ENCODE measurements around the gene SGO1.
A peak's percentile ranks its signal among the peaks of the same experiment; 100 is the strongest.
"Not testable (repeated sequence)": the region's sequence is repeated elsewhere in the genome, so short reads cannot be mapped to it uniquely, and the experiment has no call there.

The SGO1 gene

DNA sequence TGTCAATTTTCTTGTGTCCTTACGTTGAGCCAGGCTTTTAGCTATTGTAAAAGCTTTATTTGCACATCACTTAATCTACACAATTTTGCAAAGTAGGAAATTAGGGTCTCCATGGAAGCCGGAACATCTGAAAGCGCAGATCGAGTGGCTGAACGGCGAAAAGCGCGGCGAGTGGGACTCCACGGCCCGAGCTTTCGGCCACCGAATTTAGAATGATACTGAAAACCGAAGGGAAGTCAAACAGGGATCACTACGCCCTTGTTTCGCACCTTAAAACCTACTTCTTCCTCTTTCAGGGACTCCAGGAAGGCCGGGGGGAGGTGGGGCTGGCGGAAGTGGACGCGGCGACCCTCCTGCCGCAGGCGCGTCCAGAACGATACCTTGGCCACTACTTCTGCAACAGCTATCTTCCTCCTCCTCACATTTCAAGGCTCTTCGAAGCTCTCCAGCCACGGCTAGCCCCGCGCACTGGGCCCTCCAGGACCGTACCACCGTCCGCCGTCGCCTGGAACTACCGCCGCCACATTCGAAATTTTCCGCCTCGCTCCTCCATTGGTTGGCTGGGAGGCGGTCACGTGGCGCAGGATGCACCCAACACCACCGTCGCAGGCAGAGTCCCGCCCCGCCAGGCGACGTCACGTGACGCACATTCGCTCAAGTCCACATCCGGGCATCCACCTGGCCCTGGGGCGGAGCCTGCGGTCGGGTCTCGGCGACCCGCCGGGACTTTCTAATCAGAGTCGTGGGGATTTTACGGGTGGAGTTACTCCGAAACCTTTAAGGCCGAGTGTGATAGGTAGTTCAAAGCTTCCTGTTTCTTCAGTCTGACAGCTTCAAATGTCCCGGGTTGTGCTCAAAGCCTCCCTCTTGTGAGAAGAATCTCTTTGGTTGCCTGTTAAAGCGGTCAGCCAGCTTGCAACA, at the start of gene SGO1:
Gene SGO1 (minus strand): TSS at position 528 of the 921 bp plus-strand sequence. CDS start 2,179 bp downstream, outside the sequence.
- DNase-seq (ENCODE audit: low read depth, low spot score), result peak; percentile 89

DNA sequence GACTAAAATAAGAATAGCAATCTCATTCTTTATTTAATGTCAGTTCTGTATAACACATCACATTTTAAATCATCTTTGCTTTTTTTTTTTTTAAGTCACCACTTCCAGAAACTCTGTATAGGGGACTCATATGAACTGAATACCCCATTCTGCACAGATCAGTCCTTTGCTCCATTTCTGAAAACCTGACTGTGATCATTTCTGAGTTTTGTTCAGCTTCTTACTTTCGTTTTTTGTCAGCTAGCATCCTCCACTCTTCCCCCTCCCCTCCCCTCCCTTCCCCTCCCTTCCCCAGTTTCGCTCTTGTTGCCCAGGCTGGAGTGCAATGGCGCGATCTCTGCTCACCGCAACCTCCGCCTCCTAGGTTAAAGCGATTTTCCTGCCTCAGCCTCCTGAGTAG, 49.8 kb upstream of the SGO1 start:
- no peak for DNase-seq (ENCODE audit: low read depth, low spot score)

DNA sequence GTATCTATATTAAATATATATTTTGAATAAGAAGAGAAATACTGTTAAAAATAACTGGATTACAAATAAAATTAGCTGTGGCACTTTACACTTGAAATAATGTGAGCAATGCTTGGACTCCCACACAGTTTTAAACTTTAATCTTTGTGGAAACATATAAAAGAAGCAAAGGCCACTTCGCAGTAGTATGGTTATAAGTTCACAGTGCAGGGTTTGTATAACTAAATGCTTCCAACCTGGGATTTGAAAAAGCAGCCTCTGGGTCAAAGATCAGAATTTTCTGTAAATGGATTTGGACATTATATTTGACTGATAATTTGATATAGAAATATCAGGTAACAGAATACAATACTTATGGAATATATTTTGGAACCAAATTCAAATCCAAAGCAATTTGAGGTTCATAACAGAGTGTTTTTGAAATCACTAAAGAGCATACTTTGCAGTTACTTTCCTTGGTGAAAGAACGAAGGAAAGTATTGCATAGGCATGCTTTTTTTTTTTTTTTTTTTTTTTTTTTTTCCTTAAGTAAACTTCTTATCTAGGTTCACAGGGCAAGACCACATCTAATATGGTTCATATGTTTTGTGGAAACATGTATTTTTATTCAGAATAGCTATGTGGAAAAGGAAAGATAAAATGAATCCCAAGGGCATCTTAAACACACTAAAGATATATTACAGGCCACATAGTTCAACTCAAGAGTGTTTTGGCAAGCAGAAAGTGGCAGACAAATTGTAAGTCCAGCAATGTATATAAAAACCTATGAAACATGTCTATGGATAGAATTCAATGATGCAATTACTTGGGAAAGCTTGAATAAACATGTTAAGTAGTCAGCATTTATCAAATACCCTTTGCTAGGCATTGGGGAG, 47.1 kb upstream of the SGO1 start:
- no peak for DNase-seq (ENCODE audit: low read depth, low spot score)

DNA sequence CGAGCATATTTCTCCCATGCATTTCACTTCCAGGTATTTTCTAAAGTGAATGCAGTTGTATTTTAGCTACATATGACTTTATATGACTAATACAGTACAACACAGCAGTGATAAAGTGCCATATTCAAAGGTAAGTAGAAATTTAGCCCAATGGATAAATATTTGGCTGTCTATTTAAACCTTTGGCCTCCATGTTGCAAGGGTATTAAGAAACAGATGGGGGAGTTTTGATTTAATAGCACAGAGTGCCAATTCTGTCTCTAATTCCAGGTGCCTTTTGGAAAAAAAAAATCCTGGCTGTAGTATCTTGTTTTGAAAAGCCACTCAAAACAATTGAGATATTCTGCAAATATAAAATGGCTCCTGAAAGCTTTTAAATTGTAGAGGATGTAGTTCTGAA, 44.9 kb upstream of the SGO1 start:
- no peak for DNase-seq (ENCODE audit: low read depth, low spot score)

DNA sequence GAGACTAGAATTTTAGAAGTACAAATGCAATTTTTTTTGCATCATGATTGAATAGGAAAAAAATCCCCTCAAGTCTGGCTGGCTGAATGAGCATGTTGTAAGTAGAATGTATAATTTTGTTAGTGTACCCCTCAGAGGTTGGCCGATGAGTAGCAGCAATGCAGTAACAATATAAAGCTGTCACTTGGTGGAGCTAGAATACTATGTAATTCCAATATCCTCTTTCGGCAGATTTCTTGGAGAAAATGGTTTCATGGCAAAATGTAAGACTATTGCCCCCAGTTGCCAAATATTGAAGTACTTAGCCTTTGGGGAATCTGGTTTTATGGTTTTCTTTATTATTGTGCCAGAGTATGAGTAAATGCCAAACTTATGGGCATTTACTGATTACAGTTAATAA, 39.8 kb upstream of the SGO1 start:
- peak; percentile 23 for DNase-seq (ENCODE audit: low read depth, low spot score)

DNA sequence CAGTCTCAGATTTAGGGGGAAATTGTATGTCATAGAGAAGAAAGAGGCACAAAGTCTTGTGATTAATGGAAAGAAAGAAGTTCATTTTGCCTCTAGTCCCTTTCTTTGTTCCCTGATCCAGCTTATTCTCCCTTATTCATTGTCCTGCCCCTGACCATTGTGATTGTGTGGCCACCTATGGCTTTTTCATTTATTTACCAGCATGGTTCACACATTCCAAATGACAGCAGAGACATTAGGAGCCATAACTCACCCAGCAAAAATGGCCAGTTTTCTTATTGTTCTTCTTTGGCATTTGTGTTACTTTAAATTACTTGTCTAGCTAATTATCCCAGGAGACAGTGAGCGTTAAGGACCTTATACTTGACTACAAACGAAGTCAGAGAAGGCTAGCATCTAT, 36.3 kb upstream of the SGO1 start:
- DNase-seq (ENCODE audit: low read depth, low spot score), result no peak

DNA sequence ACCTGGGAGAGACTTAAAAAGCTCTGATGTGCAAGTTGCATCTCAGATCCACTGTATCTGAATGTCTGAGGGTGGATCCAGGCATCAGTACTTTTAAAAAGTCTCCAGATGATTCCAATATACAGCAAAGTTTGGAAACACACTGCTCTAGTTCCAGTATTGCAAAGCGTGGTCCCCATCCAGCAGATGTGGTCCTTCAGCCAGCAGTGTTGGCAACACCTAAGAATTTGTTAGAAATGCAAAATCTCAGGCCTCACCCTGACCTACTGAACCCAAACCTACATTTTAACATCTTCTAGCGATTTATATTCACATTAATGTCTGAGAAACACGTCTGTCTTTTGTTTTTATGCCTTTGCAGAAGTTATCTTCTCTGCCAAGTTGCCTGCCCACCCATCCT, 32.2 kb upstream of the SGO1 start:
- no peak for DNase-seq (ENCODE audit: low read depth, low spot score)

DNA sequence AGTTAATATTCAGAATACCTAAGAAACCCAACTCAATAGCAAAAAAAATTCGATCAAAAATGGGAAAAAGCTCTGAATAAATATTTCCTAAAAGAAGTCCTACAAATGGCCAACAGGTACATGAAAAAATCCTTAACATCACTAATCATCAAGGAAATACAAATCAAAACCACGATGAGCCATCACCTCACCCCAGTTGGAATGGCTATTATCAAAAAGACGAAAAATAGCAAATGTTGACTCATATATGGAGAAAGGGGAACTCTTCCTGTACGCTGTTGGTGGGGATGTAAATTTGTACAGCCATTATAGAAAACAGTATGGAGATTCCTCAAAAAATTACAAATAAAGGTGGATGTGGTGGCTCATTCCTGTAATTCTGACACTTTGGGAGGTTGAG, 29.6 kb upstream of the SGO1 start:
- DNase-seq (ENCODE audit: low read depth, low spot score), result no peak

DNA sequence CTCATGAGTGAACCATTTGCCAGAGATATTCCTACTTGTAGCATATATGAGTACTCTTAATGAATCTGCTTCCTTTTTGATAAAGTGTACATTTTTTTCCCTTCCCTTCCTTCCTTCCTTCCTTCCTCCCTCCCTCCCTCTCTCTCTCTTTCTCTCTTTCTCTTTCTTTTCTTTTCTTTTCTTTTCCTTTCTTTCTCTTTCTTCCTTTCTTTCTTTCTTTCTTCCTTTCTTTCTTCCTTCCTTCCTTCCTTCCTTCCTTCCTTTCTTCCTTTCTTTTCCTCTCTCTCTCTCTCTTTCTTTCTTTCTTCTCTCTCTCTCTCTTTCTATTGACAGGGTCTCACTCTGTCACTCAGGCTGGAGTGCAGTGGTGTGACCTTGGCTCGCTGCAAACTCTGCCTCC, 27.5 kb upstream of the SGO1 start:
- not testable (repeated sequence) for DNase-seq (ENCODE audit: low read depth, low spot score)

DNA sequence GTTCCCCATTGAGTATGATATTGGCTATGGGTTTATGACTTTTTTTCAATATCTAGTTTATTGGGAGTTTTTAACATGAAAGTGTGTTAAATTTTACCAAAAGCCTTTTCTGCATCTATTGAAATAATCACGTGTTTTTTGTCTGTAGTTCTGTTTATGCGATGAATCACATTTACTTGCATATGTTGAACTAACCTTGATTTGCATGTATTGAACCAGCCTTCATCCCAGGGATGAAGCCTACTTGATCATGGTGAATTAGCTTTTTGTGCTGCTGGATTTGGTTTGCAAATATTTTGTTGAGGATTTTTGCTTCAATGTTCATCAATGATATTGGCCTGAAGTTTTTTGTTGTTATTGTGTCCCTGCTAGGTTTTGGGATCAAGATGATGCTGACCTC, 21.9 kb upstream of the SGO1 start:
- not testable (repeated sequence) for DNase-seq (ENCODE audit: low read depth, low spot score)

DNA sequence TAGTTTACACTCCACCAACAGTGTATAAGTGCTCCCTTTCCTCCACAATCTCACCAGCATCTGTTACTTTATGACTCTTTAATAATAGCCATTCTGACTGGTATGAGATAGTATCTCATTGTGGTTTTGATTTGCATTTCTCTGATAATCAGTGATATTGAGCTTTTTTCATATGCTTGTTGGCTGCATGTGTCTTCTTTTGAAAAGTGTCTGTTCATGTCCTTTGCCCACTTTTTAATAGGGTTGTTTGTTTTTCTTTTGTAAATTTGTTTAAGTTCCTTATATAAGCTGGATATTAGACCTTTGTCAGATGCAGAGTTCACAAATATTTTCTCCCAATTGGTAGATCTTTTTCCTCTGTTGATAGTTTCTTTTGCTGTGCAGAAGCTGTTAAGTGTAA, 19.9 kb upstream of the SGO1 start:
- not testable (repeated sequence) for DNase-seq (ENCODE audit: low read depth, low spot score)

DNA sequence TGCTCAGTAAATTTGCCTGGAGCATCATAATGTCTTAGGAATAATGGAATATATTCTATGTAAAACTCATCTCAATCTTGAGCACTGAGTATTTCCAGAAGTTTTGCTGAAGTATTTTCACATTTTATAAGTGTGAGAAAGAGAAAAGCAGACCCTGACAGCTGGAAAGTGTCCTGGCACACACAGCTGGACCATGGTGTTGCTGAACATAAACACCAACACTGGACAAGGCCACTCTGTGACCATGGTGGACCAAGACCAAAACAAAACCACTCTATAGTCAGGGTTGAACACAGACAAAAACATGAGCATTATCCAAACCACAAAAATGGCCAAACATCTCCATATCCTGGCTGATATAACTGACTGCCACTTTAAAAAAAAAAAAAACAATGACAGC, 15.1 kb upstream of the SGO1 start:
- DNase-seq (ENCODE audit: low read depth, low spot score), result no peak

DNA sequence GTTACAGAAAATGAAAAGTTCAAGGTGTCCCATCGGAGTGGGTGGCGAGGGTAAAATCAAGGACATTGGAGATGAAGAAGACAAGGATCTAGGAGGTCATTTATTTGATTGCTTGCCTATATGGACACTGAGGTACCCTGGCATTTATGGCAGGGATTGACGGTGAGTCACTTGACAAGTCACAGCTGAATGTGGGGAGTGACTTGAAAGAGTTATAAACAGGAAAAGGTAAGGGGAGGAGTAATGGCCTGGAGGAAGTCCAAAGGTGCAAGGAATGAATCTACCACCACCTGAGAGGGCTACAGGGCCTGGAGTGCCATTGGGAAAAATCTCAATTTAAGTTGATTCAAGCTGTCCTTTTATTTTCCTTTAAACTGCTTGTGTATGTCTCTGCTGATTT, 11.8 kb upstream of the SGO1 start:
- no peak for DNase-seq (ENCODE audit: low read depth, low spot score)

DNA sequence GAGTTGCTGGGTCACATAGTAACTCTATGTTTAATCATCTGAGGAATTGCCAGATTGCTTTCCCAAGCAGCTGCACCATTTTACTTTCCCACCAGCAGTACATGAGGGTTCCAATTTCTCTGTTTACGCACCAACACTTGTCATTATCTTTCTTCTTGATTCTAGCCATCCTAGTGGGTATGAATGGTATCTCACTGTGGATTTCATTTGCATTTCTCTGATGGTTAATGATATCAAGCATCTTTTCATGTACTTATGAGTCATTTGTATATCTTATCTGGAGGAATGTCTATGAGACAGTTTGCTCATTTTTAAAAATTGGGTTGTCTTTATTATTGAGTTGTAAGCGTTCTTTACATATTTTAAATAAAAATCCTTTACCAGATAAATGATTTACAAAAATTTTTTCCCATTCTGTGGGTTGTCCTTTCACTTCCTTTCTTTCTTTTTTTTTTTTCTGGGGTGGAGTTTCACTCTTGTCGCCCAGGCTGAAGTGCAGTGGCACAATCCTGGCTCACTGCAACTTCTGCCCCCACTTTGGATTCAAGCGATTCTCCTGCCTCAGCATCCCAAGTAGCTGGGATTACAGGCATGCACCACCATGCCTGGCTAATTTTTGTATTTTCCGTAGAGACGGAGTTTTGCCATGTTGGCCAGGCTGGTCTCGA, 8.9 kb upstream of the SGO1 start:
- DNase-seq (ENCODE audit: low read depth, low spot score), result no peak

DNA sequence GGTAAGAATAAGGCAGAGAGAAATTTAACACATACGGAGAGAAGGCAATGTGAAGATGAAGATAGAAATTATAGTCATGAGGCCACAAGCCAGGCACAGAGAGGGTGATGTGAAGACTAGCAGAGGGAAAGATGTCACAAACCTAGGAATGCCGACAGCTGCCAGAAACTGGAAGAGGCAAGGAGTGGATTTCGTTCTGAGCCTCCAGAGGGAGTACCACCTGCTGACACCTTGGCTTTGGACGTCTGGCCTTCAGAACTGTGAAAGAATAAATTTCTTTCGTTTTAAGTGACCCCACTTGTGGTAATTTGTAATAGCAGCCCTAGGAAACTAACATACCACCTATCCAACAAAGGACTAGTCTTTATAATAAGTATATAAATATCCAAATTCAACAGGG, 5.0 kb upstream of the SGO1 start:
- DNase-seq (ENCODE audit: low read depth, low spot score), result peak; percentile 2

DNA sequence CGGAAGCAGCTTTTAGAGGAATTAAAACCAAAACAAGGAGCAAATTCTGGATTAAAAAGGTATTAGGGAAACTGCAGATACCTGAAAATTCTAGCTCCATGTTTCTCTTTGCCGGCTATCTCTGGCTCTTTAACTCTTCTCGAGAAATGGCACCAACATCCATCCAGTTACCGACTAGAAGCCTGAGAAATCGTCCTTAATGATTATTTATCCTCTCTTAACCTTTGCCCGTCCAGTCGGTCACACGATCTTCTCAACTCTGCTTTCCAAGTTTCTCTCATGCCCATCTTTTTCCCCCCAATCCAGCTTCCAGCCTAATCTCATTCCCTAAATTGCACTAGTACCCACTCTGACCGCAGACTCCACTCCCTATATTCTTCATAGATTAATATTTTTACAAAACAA, 596 bp upstream of the SGO1 start:
- DNase-seq (ENCODE audit: low read depth, low spot score), result no peak

DNA sequence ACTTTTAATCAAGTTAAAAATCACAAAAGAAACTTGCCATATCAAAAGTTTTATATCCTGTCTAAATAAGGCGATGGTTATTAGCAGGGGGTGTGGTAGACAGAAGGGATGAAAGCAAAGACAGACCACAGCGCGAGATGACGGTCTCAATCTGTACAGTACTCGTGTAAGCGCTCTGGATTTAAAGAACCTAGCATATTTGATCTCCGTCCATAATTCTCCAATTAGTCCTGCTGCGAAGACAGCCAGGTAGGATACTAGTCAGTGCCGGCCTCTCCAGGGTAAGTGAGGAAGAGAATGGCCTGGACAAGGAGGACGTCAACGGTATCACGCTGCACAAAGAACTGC, 701 bp downstream of the SGO1 start:
- no peak for DNase-seq (ENCODE audit: low read depth, low spot score)

DNA sequence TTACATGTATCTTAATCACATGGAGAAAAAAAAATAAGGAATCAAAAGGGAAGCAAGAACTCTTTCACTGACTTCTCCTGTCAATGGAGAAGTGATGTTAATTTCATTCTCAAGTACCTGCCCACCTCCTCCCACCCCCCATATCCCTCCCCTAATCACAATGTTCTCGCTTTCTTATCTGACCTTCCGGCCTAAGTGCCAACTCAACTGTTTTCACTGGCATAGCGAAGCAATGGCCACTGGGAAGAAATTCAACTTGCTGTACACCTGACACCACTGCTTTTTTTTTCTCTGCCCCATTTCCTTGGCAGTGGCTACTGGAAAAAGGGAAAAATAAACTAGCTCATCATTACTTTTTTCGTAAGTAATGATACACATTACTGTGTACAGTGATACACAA, 3.8 kb downstream of the SGO1 start:
- no peak for DNase-seq (ENCODE audit: low read depth, low spot score)

DNA sequence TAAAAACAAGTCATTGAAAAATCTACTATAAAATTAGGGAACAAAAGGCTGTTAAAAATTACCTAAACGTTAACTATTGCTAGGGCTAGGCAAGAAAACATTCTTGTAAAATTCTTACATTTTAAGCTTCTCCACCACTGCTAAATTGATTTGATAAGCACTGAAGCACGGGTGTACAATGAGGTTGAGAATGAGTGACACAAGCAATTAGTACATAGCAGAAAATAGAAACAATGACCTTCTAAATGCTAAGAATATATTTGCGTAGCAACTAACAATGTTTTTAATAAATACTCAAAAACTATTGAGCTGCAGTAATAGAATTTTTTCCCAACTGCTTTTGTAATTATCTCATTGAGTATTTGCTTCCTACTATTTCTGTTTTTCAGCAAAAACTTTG, 4.7 kb downstream of the SGO1 start:
- DNase-seq (ENCODE audit: low read depth, low spot score), result no peak

DNA sequence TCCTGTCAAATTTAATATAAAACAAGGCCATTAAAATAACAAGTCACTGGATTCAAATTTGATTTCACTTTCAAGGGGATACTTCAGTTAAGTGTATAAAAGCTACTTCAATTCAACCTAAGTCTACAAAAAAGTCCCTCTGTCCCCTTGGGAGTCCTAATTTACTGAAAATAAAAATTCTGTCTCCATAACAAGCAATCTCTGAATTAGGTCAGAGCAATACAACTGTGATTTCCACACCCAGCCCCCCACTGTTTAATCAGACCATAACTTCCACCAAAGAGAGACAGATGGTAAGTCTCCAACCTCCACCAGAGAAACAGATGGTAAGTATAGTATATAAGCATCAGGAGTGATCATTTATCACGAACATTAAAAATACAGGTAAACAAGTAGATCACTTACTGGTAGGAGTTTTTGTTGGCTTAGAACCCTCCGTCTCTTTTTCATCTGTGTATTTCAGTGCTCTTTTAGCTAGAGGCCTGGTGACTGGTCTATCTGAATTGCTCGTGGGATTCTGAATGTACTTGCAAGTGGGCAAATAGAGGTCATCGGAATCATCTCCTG, 12.1 kb downstream of the SGO1 start:
- DNase-seq (ENCODE audit: low read depth, low spot score), result no peak

DNA sequence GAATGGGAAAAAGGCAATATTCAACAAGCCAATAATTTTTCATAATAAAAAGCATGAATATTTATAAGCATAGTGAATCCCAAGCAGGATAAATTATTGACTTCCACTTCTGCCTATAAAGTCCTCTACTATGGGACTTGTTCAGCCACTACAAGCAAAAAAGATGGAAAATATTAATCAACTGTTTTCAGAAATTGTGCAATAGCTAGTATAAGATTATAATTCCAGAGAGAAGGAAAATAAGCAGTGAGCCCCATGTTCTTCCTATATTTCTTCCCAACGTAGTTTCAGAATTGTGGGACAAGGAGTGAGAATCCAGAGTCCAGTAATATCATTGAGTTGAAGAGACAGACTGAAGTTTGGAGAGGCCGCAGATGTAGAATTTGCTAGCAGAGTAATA, 24.3 kb downstream of the SGO1 start:
- DNase-seq (ENCODE audit: low read depth, low spot score), result no peak

DNA sequence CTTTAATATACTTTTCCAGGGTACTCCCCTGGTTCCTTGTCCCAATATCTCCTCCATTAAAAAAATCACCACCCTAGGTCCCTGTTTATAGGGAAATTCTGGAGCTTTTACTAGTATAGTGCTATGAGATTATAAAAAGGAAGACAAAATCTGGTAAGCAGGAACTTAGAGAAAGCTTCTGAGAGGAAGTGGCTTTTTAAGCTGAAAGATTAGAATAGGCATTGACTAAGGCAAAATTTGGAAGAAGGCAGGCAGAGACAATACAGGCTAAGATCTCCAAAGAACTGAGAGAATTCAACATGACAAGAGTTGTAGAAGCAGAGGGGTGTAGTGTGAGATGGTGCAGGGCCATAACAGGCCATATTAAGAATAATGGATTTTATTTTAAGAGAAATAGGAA, 25.8 kb downstream of the SGO1 start:
- no peak for DNase-seq (ENCODE audit: low read depth, low spot score)

All from iPS DF 19.7 (cell line).